Measurements from ENCODE around the gene FAM13C. TPM values are rescaled to one million over a fixed set of nuclear protein-coding genes. Genes with fewer than 3 reads are reported as not detected.

FAM13C gene
- total and polyA plus RNA-seq, 2 of the 4 experiments (the other 2 are of a cell fraction) = 1.6 to 2.9 TPM

DNA sequence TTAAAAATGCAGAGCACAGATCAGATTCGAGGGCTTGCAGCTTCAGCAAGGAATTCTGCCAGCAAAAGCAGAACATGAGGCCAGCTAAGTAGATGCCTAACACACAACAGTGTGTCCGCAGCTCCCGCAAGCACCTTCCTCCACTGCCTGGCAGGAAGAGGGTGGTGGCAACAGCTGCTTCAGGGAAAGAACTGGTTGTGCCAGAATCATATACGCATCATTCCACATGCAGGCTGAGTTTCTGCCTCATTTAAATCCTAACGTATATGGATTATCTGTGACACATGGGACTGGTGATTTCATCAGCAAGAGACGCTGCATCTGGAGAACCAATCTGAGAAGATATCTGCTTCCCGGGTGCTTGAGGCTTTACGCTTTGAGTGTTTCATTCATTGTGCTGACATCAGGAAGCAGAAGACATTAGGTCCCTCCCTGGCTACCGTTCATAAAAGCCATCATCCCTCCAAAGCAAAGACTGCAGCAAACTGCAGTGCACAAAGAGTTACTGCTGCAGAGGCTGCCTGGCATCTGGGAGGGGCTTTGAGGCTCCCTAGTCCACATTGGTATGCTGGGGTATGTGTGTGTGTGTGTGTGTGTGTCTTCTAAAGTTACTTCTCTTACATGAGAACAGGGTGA lies 78.8 kb downstream of the FAM13C start:
- DNase-seq (peak; percentile 7), ATAC-seq (ENCODE audit: low read depth) (no peak)
- ChIA-PET CTCF (no interaction called here), POLR2A (ENCODE audit: unreplicated experiment) (no interaction called here)
- H3K23ac ChIP-seq (ENCODE audit: low read depth, low read length) = no peak overlapping the region
- H3K9ac ChIP-seq (ENCODE audit: low read depth, low read length) = no peak overlapping the region
- no peak overlapping the region for H2BK5ac ChIP-seq (ENCODE audit: low read depth, low read length, poor library complexity, severe bottlenecking)
- BruUV-seq (replicated peaks) = no TSS peak
- no peak overlapping the region for H2BK20ac ChIP-seq (ENCODE audit: low read depth, low read length)
- H3K4ac ChIP-seq (ENCODE audit: low read depth, low read length) = no peak overlapping the region
- H3K56ac ChIP-seq (ENCODE audit: extremely low read depth, insufficient read depth, low read length) = no peak overlapping the region
- intact Hi-C loops (cut with micrococcal nuclease) (no loop called here), in situ Hi-C loops (cut with MboI; ENCODE audit: low sequenced_read_pairs) (no loop called here), dilution Hi-C loops (cut with HindIII; ENCODE audit: low sequenced_read_pairs, unreplicated experiment) (no loop called here)
- no peak overlapping the region for H3K18ac ChIP-seq (ENCODE audit: low read depth, low read length)
- no peaks in the 10 kb centered on the region for H3K9me1 ChIP-seq (ENCODE audit: insufficient read depth, low read length)
- H4K5ac ChIP-seq (ENCODE audit: low read depth, low read length) = no peak overlapping the region
- no peak overlapping the region for H3K14ac ChIP-seq (replicated peaks; ENCODE audit: low read depth, low read length)
- no peak overlapping the region for H2AK5ac ChIP-seq (ENCODE audit: low read depth, low read length)
- H2AFZ ChIP-seq (replicated peaks; ENCODE audit: low read length, poor library complexity) = peak overlapping the region; percentile 24
- H3K4me2 ChIP-seq (ENCODE audit: low read depth, low read length) = no peak overlapping the region; the same call in 1 of the 2 replicates
- no peak overlapping the region for H4K91ac ChIP-seq (ENCODE audit: insufficient read depth, low read depth, low read length)
- H2AK9ac ChIP-seq (replicated peaks; ENCODE audit: low read depth, low read length, poor library complexity) = no peak overlapping the region
- H4K20me1 ChIP-seq (ENCODE audit: insufficient read depth, low read length) = no peaks in the 10 kb centered on the region
- no peaks in the 10 kb centered on the region for H3K79me1 ChIP-seq (ENCODE audit: low read depth in 1 of 2, low read length in 2 of 2)
- TF ChIP-seq SMC3 (IDR thresholded peaks at IDR 0.05; ENCODE audit: low read depth, low read length) (no peak), FOS (IDR thresholded peaks at IDR 0.05; ENCODE audit: low read depth, low read length) (no peak), CEBPB (IDR thresholded peaks at IDR 0.05; ENCODE audit: low read depth, low read length) (no peak), RFX5 (IDR thresholded peaks at IDR 0.05; ENCODE audit: low read depth, low read length) (no peak), MAFK (IDR thresholded peaks at IDR 0.05; ENCODE audit: low read depth, low read length) (no peak), NFE2L2 (IDR thresholded peaks at IDR 0.05; ENCODE audit: low read depth, low read length) (no peak), BHLHE40 (IDR thresholded peaks at IDR 0.05; ENCODE audit: low read depth, low read length) (no peak), POLR2A (IDR thresholded peaks at IDR 0.05; ENCODE audit: low read depth, low read length) (no peak), MXI1 (IDR thresholded peaks at IDR 0.05; ENCODE audit: borderline replicate concordance, low read depth, low read length) (no peak), RAD21 (IDR thresholded peaks at IDR 0.05; ENCODE audit: low read length) (no peak), MAZ (IDR thresholded peaks at IDR 0.05; ENCODE audit: borderline replicate concordance, low read depth, low read length) (no peak), CHD1 (IDR thresholded peaks at IDR 0.05; ENCODE audit: low read depth, low read length) (no peak), RCOR1 (IDR thresholded peaks at IDR 0.05; ENCODE audit: insufficient replicate concordance, low read length) (no peak)
- TF ChIP-seq, protein P1, sequence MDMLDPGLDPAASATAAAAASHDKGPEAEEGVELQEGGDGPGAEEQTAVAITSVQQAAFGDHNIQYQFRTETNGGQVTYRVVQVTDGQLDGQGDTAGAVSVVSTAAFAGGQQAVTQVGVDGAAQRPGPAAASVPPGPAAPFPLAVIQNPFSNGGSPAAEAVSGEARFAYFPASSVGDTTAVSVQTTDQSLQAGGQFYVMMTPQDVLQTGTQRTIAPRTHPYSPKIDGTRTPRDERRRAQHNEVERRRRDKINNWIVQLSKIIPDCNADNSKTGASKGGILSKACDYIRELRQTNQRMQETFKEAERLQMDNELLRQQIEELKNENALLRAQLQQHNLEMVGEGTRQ (IDR thresholded peaks at IDR 0.05; ENCODE audit: low read depth, low read length) = no peak
- TF ChIP-seq, protein P2, sequence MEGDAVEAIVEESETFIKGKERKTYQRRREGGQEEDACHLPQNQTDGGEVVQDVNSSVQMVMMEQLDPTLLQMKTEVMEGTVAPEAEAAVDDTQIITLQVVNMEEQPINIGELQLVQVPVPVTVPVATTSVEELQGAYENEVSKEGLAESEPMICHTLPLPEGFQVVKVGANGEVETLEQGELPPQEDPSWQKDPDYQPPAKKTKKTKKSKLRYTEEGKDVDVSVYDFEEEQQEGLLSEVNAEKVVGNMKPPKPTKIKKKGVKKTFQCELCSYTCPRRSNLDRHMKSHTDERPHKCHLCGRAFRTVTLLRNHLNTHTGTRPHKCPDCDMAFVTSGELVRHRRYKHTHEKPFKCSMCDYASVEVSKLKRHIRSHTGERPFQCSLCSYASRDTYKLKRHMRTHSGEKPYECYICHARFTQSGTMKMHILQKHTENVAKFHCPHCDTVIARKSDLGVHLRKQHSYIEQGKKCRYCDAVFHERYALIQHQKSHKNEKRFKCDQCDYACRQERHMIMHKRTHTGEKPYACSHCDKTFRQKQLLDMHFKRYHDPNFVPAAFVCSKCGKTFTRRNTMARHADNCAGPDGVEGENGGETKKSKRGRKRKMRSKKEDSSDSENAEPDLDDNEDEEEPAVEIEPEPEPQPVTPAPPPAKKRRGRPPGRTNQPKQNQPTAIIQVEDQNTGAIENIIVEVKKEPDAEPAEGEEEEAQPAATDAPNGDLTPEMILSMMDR (conservative IDR thresholded peaks at IDR 0.05; ENCODE audit: low read depth, low read length) = no peak
- TF ChIP-seq, protein P3, sequence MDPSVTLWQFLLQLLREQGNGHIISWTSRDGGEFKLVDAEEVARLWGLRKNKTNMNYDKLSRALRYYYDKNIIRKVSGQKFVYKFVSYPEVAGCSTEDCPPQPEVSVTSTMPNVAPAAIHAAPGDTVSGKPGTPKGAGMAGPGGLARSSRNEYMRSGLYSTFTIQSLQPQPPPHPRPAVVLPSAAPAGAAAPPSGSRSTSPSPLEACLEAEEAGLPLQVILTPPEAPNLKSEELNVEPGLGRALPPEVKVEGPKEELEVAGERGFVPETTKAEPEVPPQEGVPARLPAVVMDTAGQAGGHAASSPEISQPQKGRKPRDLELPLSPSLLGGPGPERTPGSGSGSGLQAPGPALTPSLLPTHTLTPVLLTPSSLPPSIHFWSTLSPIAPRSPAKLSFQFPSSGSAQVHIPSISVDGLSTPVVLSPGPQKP (IDR thresholded peaks at IDR 0.05; ENCODE audit: borderline replicate concordance, low read depth, low read length) = no peak
- H2BK120ac ChIP-seq (ENCODE audit: low read depth, low read length) = no peak overlapping the region
- H3K27ac ChIP-seq (ENCODE audit: insufficient read depth, low read length) = no peak overlapping the region
- H3K9me3 ChIP-seq (ENCODE audit: control insufficient read depth, insufficient read depth, low read length) = no peaks in the 10 kb centered on the region
- H3K4me3 ChIP-seq (ENCODE audit: insufficient read depth, low read depth, low read length) = no peak overlapping the region
- no peak overlapping the region for H2BK15ac ChIP-seq (ENCODE audit: low read depth, low read length)
- no peak overlapping the region for H4K8ac ChIP-seq (ENCODE audit: low read depth in 2 of 2, low read length in 2 of 2)
- H3K36me3 ChIP-seq (ENCODE audit: control insufficient read depth, insufficient read depth, low read length) = no peaks in the 10 kb centered on the region
- WGBS, 2 experiments (ENCODE audit: extremely low coverage in 2 of 2, insufficient read length in 1 of 2) = 29% methylated on average over 4 of the region's 9 CpGs; no CpG with 5 or more reads in 1 of the 2 experiments
- no peaks in the 10 kb centered on the region for H3K4me1 ChIP-seq (ENCODE audit: control insufficient read depth, insufficient read depth, low read length)
- H3K27me3 ChIP-seq (ENCODE audit: control insufficient read depth, insufficient read depth, low read length) = no peaks in the 10 kb centered on the region
